Measurements from ENCODE around the gene PNRC1.
"Not testable (repeated sequence)": the region's sequence is repeated elsewhere in the genome, so short reads cannot be mapped to it uniquely, and the experiment has no call there.

PNRC1 gene

GRCh38 chr6:89066121-89066520 lies 14.4 kb upstream of the PNRC1 start:
- H2AFZ ChIP-seq (ENCODE audit: insufficient read depth, low read length, poor library complexity); H3K9me3 ChIP-seq (ENCODE audit: insufficient read depth, low read depth, low read length); H3K4ac ChIP-seq (ENCODE audit: low read depth, low read length); H4K8ac ChIP-seq (ENCODE audit: low read depth, low read length); H4K12ac ChIP-seq (ENCODE audit: low read depth, low read length); H2AK5ac ChIP-seq (ENCODE audit: low read length); H3K14ac ChIP-seq (ENCODE audit: low read length); H3K27me3 ChIP-seq (ENCODE audit: insufficient read depth, low read length); H3K36me3 ChIP-seq (ENCODE audit: control insufficient read depth in 1 of 2, insufficient read depth in 2 of 2, low read length in 2 of 2); H3K23ac ChIP-seq (ENCODE audit: low read length); H3K4me1 ChIP-seq (ENCODE audit: control insufficient read depth in 1 of 2, insufficient read depth in 2 of 2, low read length in 2 of 2); H3K18ac ChIP-seq (ENCODE audit: low read length); H3K9ac ChIP-seq (ENCODE audit: low read length); H3K27ac ChIP-seq (ENCODE audit: low read depth, low read length); H2BK12ac ChIP-seq (ENCODE audit: low read length); H3K4me2 ChIP-seq (ENCODE audit: low read length); H2BK120ac ChIP-seq (ENCODE audit: insufficient read depth, low read length, poor library complexity); H4K91ac ChIP-seq (ENCODE audit: low read depth, low read length); H2BK5ac ChIP-seq (ENCODE audit: low read depth, low read length, poor library complexity); H3K79me2 ChIP-seq (ENCODE audit: control insufficient read depth, insufficient read depth, low read length, poor library complexity); H3K79me1 ChIP-seq (ENCODE audit: low read length); DNase-seq; H3K4me3 ChIP-seq (ENCODE audit: low read depth, low read length): not testable (repeated sequence)
- no CpG with 5 or more reads among the region's 9 CpGs for WGBS (ENCODE audit: extremely low coverage, insufficient coverage, insufficient read length)

DNA sequence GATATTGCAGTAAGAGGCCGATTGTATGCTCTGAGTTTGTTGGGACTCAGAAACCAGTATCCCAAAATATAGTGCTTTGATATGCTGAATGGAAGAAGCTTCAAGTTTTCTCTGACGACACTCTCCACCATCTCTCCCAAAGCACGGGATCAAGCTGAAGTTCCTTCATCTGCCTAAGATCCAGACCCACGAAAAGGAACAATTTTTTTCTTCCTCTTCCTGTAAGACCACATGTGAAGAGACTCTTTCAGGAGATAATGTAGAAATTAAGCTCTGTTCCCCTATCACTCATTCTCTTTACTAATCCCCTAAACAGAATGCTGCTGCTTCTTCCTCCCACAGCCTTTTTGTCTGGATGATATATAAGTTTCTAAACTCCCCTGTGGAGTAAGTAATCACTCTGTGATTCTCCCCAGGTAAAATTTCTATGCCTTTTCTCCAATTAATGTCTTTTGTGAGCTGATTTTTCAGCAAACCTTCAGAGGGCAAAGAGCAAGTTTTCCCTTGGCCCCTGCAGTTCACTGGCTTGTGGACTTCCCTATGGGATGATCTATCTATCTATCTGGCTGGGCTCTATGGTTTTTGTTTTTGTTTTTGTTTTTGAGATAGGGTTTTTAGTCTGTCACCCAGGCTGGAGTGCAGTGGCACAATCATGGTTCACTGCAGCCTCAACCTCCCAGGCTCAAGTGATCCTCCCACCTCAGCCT lies 13.5 kb upstream of the PNRC1 start:
- H3K4ac ChIP-seq (ENCODE audit: low read depth, low read length) = no peak overlapping the region
- H3K36me3 ChIP-seq (ENCODE audit: control insufficient read depth in 1 of 2, insufficient read depth in 2 of 2, low read length in 2 of 2) = no peaks in the 10 kb centered on the region
- H3K14ac ChIP-seq (ENCODE audit: low read length) = no peak overlapping the region
- no peak overlapping the region for H2AK5ac ChIP-seq (ENCODE audit: low read length)
- DNase-seq = no peak
- WGBS (ENCODE audit: extremely low coverage, insufficient coverage, insufficient read length) = no CpG with 5 or more reads among the region's 4 CpGs
- no peak overlapping the region for H4K91ac ChIP-seq (ENCODE audit: low read depth, low read length)
- H2BK5ac ChIP-seq (ENCODE audit: low read depth, low read length, poor library complexity) = no peak overlapping the region
- no peaks in the 10 kb centered on the region for H3K9me3 ChIP-seq (ENCODE audit: insufficient read depth, low read depth, low read length)
- no peak overlapping the region for H3K4me2 ChIP-seq (ENCODE audit: low read length)
- no peaks in the 10 kb centered on the region for H3K4me1 ChIP-seq (ENCODE audit: control insufficient read depth in 1 of 2, insufficient read depth in 2 of 2, low read length in 2 of 2)
- H2AFZ ChIP-seq (ENCODE audit: insufficient read depth, low read length, poor library complexity) = no peak overlapping the region
- no peaks in the 10 kb centered on the region for H3K79me1 ChIP-seq (ENCODE audit: low read length)
- no peak overlapping the region for H4K8ac ChIP-seq (ENCODE audit: low read depth, low read length)
- H3K27ac ChIP-seq (ENCODE audit: low read depth, low read length) = no peak overlapping the region
- H3K23ac ChIP-seq (ENCODE audit: low read length) = no peak overlapping the region
- no peaks in the 10 kb centered on the region for H3K79me2 ChIP-seq (ENCODE audit: control insufficient read depth, insufficient read depth, low read length, poor library complexity)
- H3K9ac ChIP-seq (ENCODE audit: low read length) = no peak overlapping the region
- H3K27me3 ChIP-seq (ENCODE audit: insufficient read depth, low read length) = no peaks in the 10 kb centered on the region
- no peak overlapping the region for H4K12ac ChIP-seq (ENCODE audit: low read depth, low read length)
- H3K18ac ChIP-seq (ENCODE audit: low read length) = no peak overlapping the region
- H2BK12ac ChIP-seq (ENCODE audit: low read length) = no peak overlapping the region
- H3K4me3 ChIP-seq (ENCODE audit: low read depth, low read length) = no peak overlapping the region
- no peak overlapping the region for H2BK120ac ChIP-seq (ENCODE audit: insufficient read depth, low read length, poor library complexity)

DNA sequence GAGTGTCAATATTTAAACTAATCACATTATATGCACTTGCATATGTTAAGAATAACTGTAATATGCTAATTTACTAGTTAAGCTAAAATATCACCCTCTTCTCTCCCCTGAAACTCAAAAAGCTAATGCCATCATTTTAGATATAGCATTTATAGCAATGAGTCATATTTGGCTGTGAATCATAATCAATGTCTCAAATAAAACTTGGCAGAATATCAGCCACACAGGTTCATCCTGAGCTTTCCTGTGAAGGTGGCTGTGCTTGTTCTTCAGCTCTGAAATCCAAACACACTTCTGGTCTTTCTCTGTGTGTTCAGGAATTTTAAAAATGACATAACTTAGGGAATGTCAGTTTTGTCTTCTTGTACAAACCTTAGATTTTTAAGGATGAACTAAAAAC lies 12.8 kb upstream of the PNRC1 start:
- no peaks in the 10 kb centered on the region for H3K27me3 ChIP-seq (ENCODE audit: insufficient read depth, low read length)
- no peak overlapping the region for H3K4me2 ChIP-seq (ENCODE audit: low read length)
- no peak overlapping the region for H2BK12ac ChIP-seq (ENCODE audit: low read length)
- H3K36me3 ChIP-seq (ENCODE audit: control insufficient read depth in 1 of 2, insufficient read depth in 2 of 2, low read length in 2 of 2) = no peaks in the 10 kb centered on the region
- H2AFZ ChIP-seq (ENCODE audit: insufficient read depth, low read length, poor library complexity) = no peak overlapping the region
- H2AK5ac ChIP-seq (ENCODE audit: low read length) = no peak overlapping the region
- H3K27ac ChIP-seq (ENCODE audit: low read depth, low read length) = no peak overlapping the region
- no peak overlapping the region for H3K4ac ChIP-seq (ENCODE audit: low read depth, low read length)
- H3K14ac ChIP-seq (ENCODE audit: low read length) = no peak overlapping the region
- no peak overlapping the region for H3K9ac ChIP-seq (ENCODE audit: low read length)
- no peak overlapping the region for H4K91ac ChIP-seq (ENCODE audit: low read depth, low read length)
- no peak overlapping the region for H4K8ac ChIP-seq (ENCODE audit: low read depth, low read length)
- H3K9me3 ChIP-seq (ENCODE audit: insufficient read depth, low read depth, low read length) = no peaks in the 10 kb centered on the region
- H2BK5ac ChIP-seq (ENCODE audit: low read depth, low read length, poor library complexity) = no peak overlapping the region
- no peaks in the 10 kb centered on the region for H3K79me2 ChIP-seq (ENCODE audit: control insufficient read depth, insufficient read depth, low read length, poor library complexity)
- no peak overlapping the region for H3K18ac ChIP-seq (ENCODE audit: low read length)
- H3K4me1 ChIP-seq (ENCODE audit: control insufficient read depth in 1 of 2, insufficient read depth in 2 of 2, low read length in 2 of 2) = no peaks in the 10 kb centered on the region
- H4K12ac ChIP-seq (ENCODE audit: low read depth, low read length) = no peak overlapping the region
- no peak overlapping the region for H3K4me3 ChIP-seq (ENCODE audit: low read depth, low read length)
- no peak overlapping the region for H3K23ac ChIP-seq (ENCODE audit: low read length)
- H2BK120ac ChIP-seq (ENCODE audit: insufficient read depth, low read length, poor library complexity) = no peak overlapping the region
- DNase-seq = peak in 1 of 2 donors; percentile 41
- no peaks in the 10 kb centered on the region for H3K79me1 ChIP-seq (ENCODE audit: low read length)

DNA sequence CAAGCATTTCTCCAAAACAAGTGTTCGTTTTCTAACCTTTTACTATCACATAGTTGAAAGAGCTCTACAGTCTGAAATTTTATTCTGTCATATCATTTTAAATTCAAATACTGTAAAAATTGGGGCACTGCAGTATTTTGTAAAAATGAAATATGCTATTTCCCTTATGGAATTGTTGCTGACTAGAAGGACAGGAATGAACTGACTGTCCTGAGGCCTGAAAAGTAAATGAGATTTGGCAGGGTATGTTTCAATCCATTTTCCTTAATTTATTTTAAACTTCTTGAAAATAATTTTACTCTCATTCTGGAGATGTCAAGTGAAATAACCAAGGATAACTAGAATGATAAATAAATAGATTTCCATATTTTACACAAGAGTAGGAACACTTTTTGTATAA lies 11.9 kb upstream of the PNRC1 start:
- Histone ChIP-seq H3K4me3 (ENCODE audit: low read depth, low read length) (no peak overlapping the region), H3K27ac (ENCODE audit: low read depth, low read length) (no peak overlapping the region), H3K27me3 (ENCODE audit: insufficient read depth, low read length) (no peaks in the 10 kb centered on the region), H3K23ac (ENCODE audit: low read length) (no peak overlapping the region), H3K4me2 (ENCODE audit: low read length) (no peak overlapping the region), H4K8ac (ENCODE audit: low read depth, low read length) (no peak overlapping the region), H4K12ac (ENCODE audit: low read depth, low read length) (no peak overlapping the region), H4K91ac (ENCODE audit: low read depth, low read length) (no peak overlapping the region), H3K79me2 (ENCODE audit: control insufficient read depth, insufficient read depth, low read length, poor library complexity) (no peaks in the 10 kb centered on the region), H3K4me1 (ENCODE audit: control insufficient read depth in 1 of 2, insufficient read depth in 2 of 2, low read length in 2 of 2) (no peaks in the 10 kb centered on the region), H3K9ac (ENCODE audit: low read length) (no peak overlapping the region), H2AFZ (ENCODE audit: insufficient read depth, low read length, poor library complexity) (no peak overlapping the region), H3K36me3 (ENCODE audit: control insufficient read depth in 1 of 2, insufficient read depth in 2 of 2, low read length in 2 of 2) (no peaks in the 10 kb centered on the region), H3K18ac (ENCODE audit: low read length) (no peak overlapping the region), H2BK12ac (ENCODE audit: low read length) (no peak overlapping the region), H3K4ac (ENCODE audit: low read depth, low read length) (no peak overlapping the region), H2AK5ac (ENCODE audit: low read length) (no peak overlapping the region), H2BK5ac (ENCODE audit: low read depth, low read length, poor library complexity) (no peak overlapping the region), H3K14ac (ENCODE audit: low read length) (no peak overlapping the region), H2BK120ac (ENCODE audit: insufficient read depth, low read length, poor library complexity) (no peak overlapping the region), H3K79me1 (ENCODE audit: low read length) (no peaks in the 10 kb centered on the region), H3K9me3 (ENCODE audit: insufficient read depth, low read depth, low read length) (no peaks in the 10 kb centered on the region)
- no CpG with 5 or more reads among the region's 1 CpG for WGBS (ENCODE audit: extremely low coverage, insufficient coverage, insufficient read length)
- DNase-seq = no peak
